Right atrium auricular region (tissue), 2 donors: ENCODE measurements around the gene EIPR1. TPM values are rescaled to one million over a fixed set of nuclear protein-coding genes. Genes with fewer than 3 reads are reported as not detected.

Experiments used
- DNase-seq: peaks from one replicate; pipeline ENCODE4 v3.0.0-alpha.2; 2019; ENCODE audit warnings: low spot score
- H3K27ac ChIP-seq, 2 donors: fragments of 200-600 bp; sonication (generic); 1 replicate in 1 of 2; 2 replicates in 1 of 2; pipeline ENCODE4 v1.5.1; 2016 to 2019
- H3K27me3 ChIP-seq, 2 donors: fragments of 200-600 bp; sonication (generic); one replicate each; pipeline versions ENCODE4 v1.5.1 to v1.6.0; 2017 to 2019
- H3K36me3 ChIP-seq: fragments of 200-600 bp; sonication (generic); one replicate; pipeline ENCODE4 v1.5.1; 2016
- H3K4me1 ChIP-seq, 2 donors: fragments of 200-600 bp; sonication (generic); one replicate each; pipeline versions ENCODE4 v1.5.1 to v1.6.0; 2017 to 2019
- H3K4me3 ChIP-seq, 2 donors: fragments of 200-600 bp; sonication (generic); 1 replicate in 1 of 2; 2 replicates in 1 of 2; pipeline ENCODE4 v1.5.1; 2017 to 2019; ENCODE audit warnings: mild to moderate bottlenecking in 1 of 2, moderate library complexity in 1 of 2
- H3K9me3 ChIP-seq, 2 donors: fragments of 200-600 bp; sonication (generic); one replicate each; pipeline ENCODE4 v1.5.1; 2019
- total RNA-seq, 2 donors: library from RNA; depleted of rRNA; stranded (reverse); fragments of >200 nt; gene quantifications; one replicate each; pipeline ENCODE4 v1.1.0, GENCODE V29; 2016
- TF ChIP-seq, protein P1 (sequence below), 2 donors: fragments of 200-600 bp; sonication (generic); IDR thresholded peaks; one replicate each; pipeline ENCODE4 v1.5.1; 2019; ENCODE audit warnings: antibody characterized with exemption in 2 of 2

The EIPR1 gene
- total RNA-seq, 2 donors from 2014 or later, result 13.2 to 13.6 TPM

DNA sequence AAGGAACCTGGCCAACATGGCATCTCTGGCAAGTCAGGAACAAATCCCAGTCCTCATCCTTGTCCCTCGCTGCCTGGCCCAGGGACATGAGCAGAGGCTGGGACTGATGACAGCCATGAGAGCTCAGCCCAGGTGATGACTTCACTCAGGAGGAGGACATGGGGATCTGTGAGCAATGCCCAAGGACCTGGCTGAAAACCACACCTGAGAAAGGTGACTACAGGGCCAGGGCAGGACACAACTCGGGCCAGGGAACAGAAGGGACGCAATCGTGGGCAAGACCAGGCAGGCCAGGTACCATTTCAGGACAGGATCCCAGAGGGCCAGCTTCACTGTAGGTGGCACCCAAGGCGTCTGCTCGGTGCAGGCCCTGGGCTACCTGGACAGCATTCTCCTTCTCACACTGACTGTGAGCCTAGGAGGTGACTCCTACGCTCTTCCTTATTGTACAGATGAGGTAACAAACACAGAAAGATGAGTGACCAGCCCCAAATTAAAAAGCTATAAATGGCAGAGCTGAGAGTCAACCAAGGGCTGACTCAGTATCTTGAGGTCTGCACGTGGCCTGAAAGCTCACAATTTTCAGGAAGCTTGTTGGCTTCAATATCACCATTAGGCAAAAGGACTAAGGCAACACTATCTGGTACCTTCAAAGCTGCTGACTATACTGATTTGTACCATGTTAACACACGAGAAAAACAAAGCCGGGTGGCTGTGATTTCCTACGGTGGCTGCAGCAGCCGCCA, 141.1 kb downstream of the EIPR1 start:
- no peak for DNase-seq
- H3K9me3 ChIP-seq, result no peaks in the 10 kb centered on the region
- TF ChIP-seq, protein P1, sequence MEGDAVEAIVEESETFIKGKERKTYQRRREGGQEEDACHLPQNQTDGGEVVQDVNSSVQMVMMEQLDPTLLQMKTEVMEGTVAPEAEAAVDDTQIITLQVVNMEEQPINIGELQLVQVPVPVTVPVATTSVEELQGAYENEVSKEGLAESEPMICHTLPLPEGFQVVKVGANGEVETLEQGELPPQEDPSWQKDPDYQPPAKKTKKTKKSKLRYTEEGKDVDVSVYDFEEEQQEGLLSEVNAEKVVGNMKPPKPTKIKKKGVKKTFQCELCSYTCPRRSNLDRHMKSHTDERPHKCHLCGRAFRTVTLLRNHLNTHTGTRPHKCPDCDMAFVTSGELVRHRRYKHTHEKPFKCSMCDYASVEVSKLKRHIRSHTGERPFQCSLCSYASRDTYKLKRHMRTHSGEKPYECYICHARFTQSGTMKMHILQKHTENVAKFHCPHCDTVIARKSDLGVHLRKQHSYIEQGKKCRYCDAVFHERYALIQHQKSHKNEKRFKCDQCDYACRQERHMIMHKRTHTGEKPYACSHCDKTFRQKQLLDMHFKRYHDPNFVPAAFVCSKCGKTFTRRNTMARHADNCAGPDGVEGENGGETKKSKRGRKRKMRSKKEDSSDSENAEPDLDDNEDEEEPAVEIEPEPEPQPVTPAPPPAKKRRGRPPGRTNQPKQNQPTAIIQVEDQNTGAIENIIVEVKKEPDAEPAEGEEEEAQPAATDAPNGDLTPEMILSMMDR (IDR thresholded peaks at IDR 0.05), result no peak
- H3K4me1 ChIP-seq, result no peaks in the 10 kb centered on the region
- H3K4me3 ChIP-seq, result no peak overlapping the region
- no peak overlapping the region for H3K27ac ChIP-seq
- no peaks in the 10 kb centered on the region for H3K27me3 ChIP-seq
- H3K36me3 ChIP-seq, result no peaks in the 10 kb centered on the region

DNA sequence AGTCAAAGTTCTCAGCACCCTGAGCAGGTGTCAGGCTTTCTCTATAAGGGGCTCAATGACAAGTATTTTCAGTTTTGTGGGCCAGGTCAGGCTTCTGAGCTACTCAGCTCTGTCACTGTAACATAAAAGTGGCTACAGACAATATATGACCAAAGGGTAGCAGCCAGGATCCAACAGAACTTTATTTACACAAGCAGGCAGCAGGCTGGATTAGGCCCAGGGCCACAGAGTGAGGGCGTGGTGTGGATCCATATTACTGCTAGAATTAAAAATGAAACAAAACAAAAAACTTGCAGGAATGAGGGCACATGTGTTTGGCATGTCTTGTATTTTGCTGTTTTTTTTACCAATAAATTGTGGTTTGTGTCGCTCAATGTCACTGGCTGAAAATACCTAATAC, 143.7 kb downstream of the EIPR1 start:
- Histone ChIP-seq H3K4me3 (no peak overlapping the region), H3K4me1 (no peaks in the 10 kb centered on the region), H3K27ac (no peak overlapping the region), H3K36me3 (no peaks in the 10 kb centered on the region), H3K27me3 (no peaks in the 10 kb centered on the region), H3K9me3 (peaks cover 0 to 23% of the 10 kb centered on the region in 2 donors)
- TF ChIP-seq, protein P1 (IDR thresholded peaks at IDR 0.05), result no peak
- DNase-seq, result no peak

DNA sequence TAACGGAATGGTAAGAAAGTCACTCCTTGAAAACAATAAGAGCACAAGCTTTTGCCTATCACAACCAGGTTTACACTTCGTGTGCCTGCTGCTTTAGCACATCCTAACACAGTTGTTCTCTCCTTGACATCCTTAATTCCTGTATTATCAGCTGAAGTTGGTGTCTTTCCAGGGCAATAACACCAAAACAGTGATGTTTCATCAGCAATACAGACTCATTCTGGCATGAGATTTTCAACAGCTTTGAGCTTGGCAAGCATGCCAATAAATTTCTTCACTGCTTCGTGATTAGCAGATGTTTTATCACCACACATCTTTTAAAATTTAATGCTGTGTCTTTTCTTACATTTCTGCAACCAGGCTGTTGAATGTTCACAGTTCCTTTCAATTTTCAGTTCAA, 148.4 kb downstream of the EIPR1 start:
- Histone ChIP-seq H3K27ac (no peak overlapping the region), H3K36me3 (no peaks in the 10 kb centered on the region), H3K9me3 (peaks cover 0 to 27% of the 10 kb centered on the region in 2 donors), H3K27me3 (no peaks in the 10 kb centered on the region), H3K4me1 (no peaks in the 10 kb centered on the region), H3K4me3 (no peak overlapping the region)
- TF ChIP-seq, protein P1 (IDR thresholded peaks at IDR 0.05), result no peak
- no peak for DNase-seq

DNA sequence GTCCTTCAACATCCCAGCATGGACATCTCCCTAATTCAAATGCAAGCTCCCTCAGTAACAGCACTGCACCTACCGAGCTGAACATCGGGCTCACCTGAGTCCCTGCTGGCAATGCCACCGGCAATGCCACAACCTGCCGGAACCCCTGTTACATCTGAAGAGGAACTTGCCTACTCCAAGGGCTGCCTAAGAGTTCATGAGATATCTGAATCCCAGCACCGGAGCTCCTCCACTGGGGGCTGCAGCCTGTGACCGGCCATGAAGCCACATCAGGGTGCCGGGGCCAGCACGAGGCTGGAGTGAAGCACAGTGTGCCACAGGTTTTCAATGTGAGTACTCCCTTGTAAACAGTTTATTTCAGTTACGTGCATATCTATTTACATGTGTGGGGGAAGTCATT, 152.9 kb downstream of the EIPR1 start:
- H3K36me3 ChIP-seq, result no peaks in the 10 kb centered on the region
- TF ChIP-seq, protein P1 (IDR thresholded peaks at IDR 0.05), result no peak
- H3K4me1 ChIP-seq, result no peaks in the 10 kb centered on the region
- peaks cover 0 to 12% of the 10 kb centered on the region in 2 donors for H3K9me3 ChIP-seq
- no peak for DNase-seq
- no peak overlapping the region for H3K27ac ChIP-seq
- no peak overlapping the region for H3K4me3 ChIP-seq
- H3K27me3 ChIP-seq, result no peaks in the 10 kb centered on the region

DNA sequence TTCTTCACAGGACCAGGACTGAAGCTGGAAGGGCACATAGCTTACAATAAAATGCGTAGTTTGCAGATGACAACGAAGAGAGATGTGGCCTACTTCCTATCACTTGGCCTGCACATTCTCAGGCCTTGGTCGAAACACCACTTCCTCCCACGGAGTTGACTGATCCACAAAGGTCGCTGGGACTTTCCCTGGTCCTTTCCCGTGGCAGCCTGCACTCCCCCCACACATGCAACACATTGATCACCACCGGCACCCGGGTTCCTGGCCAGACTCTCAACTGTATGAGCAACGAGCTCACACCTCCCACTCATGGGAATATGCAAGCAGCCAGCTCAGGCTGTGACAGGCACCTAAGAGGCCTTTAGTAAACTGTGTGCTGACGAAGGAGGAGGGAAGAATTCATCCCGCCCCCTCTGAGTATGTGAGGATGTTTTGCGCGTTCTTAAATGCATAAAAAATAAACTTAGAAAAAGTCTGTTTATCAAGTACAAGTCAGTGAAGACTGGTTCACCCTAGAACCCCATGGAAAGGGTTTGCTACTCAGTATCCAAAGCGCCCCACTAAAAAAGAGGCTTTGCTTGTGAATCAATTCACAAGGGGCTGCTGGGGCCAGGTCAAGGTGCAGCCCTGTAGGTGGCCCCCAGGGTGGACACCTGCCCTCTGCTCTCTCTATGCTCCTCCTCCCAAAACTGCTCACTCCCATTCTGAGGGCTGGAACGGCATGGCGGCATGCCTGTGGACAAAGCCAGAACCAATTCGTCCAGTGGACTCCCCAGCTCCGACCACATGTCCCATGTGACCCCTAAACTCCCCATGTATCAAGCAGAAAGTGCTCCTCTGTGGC, 154.3 kb downstream of the EIPR1 start:
- H3K27me3 ChIP-seq, result no peaks in the 10 kb centered on the region
- no peak overlapping the region for H3K27ac ChIP-seq
- no peaks in the 10 kb centered on the region for H3K4me1 ChIP-seq
- no peak overlapping the region for H3K4me3 ChIP-seq
- TF ChIP-seq, protein P1 (IDR thresholded peaks at IDR 0.05), result no peak
- no peak for DNase-seq
- no peaks in the 10 kb centered on the region for H3K36me3 ChIP-seq
- peaks cover 0 to 4% of the 10 kb centered on the region in 2 donors for H3K9me3 ChIP-seq
